Common myeloid progenitor, CD34-positive (primary cell): ENCODE results near the gene MGAT4A.

ENCODE experiments used
- CTCF ChIA-PET: fragments of 350-600 bp; sonication (Branson Sonifier 250); formaldehyde crosslinking; loops from one replicate; lab custom pipeline; 2021; ENCODE audit warnings: antibody characterized with exemption; lab: Charles Lee
- POLR2A ChIA-PET: fragments of 350-600 bp; sonication (Branson Sonifier 250); formaldehyde crosslinking; loops from one replicate; lab custom pipeline; 2021; ENCODE audit warnings: antibody characterized with exemption; lab: Charles Lee
- DNase-seq, 3 donors: peaks; one replicate each; pipeline versions ENCODE4 v3.0.0 to v3.0.0-alpha.2; 2013
- H3K27ac ChIP-seq, 2 experiments: 1 replicate in 1 of 2; 2 replicates in 1 of 2; pipeline ENCODE4 v1.7.0; 2013; ENCODE audit warnings: inconsistent platforms in 2 of 2, low read length in 2 of 2, mild to moderate bottlenecking in 2 of 2, low read depth in 1 of 2, moderate library complexity in 1 of 2; ENCODE audit not compliant: severe bottlenecking in 2 of 2, insufficient read depth in 1 of 2, poor library complexity in 1 of 2
- H3K27me3 ChIP-seq, 5 experiments: replicated peaks in 2 of 5; 1 replicate in 3 of 5; 2 replicates in 2 of 5; pipeline versions ENCODE4 v1.6.1 to v1.7.0; 2013; ENCODE audit warnings: low read length in 4 of 5, mild to moderate bottlenecking in 2 of 5, moderate library complexity in 2 of 5, inconsistent platforms in 1 of 5; ENCODE audit not compliant: insufficient read depth in 5 of 5, control insufficient read depth in 4 of 5
- H3K36me3 ChIP-seq, 4 experiments: 1 replicate in 2 of 4; 2 replicates in 2 of 4; pipeline versions ENCODE4 v1.6.1 to v1.7.0; 2013; ENCODE audit warnings: low read length in 3 of 4, control low read depth in 1 of 4, mild to moderate bottlenecking in 1 of 4; ENCODE audit not compliant: control insufficient read depth in 4 of 4, insufficient read depth in 4 of 4
- H3K4me1 ChIP-seq, 4 experiments: 1 replicate in 3 of 4; 2 replicates in 1 of 4; pipeline versions ENCODE4 v1.6.1 to v1.7.1; 2013; ENCODE audit warnings: low read length in 3 of 4, mild to moderate bottlenecking in 3 of 4, control low read depth in 1 of 4, inconsistent platforms in 1 of 4, moderate library complexity in 1 of 4; ENCODE audit not compliant: control insufficient read depth in 4 of 4, insufficient read depth in 4 of 4; ENCODE audit errors: control extremely low read depth in 1 of 4
- H3K4me3 ChIP-seq, 7 experiments: 1 replicate in 4 of 7; 2 replicates in 3 of 7; pipeline versions ENCODE4 v1.5.1 to v1.7.0; 2013; ENCODE audit warnings: mild to moderate bottlenecking in 7 of 7, low read length in 6 of 7, moderate library complexity in 6 of 7, inconsistent platforms in 2 of 7, low read depth in 2 of 7, control low read depth in 1 of 7; ENCODE audit not compliant: insufficient read depth in 4 of 7, control insufficient read depth in 1 of 7; ENCODE audit errors: extremely low read depth in 1 of 7
- H3K9me3 ChIP-seq, 5 experiments: 1 replicate in 4 of 5; 2 replicates in 1 of 5; pipeline versions ENCODE4 v1.6.1 to v1.7.1; 2013; ENCODE audit warnings: low read length in 4 of 5, mild to moderate bottlenecking in 2 of 5, inconsistent platforms in 1 of 5, low read depth in 1 of 5, moderate library complexity in 1 of 5; ENCODE audit not compliant: control insufficient read depth in 4 of 5, insufficient read depth in 2 of 5; ENCODE audit errors: control extremely low read depth in 1 of 5
- WGBS: methylation state at CpG from one replicate; pipeline ENCODE4 v1.1.5; 2013; ENCODE audit not compliant: insufficient coverage; 5-methylcytosine and 5-hydroxymethylcytosine counted together

MGAT4A gene

GRCh38 chr2:98607104-98607503 is 123.8 kb downstream of the MGAT4A start:
- ChIA-PET POLR2A (interaction anchor here (0.5 kb wide), 1 partner anchor 876 kb away, joined by 4 read pairs; no protein-coding TSS in a partner anchor), CTCF (interaction anchor here (1.2 kb wide), 1 partner anchor 24 kb away, joined by 5 read pairs; no protein-coding TSS in a partner anchor)
- H3K27ac ChIP-seq: peak overlapping the region; percentile 97 to 99
- whole genome bisulfite sequencing: 31% methylated on average over 2 of the region's 6 CpGs
- H3K9me3 ChIP-seq: no peaks in the 10 kb centered on the region
- peak in 2 of 3 donors; percentile 46 to 63 for DNase-seq
- H3K4me3 ChIP-seq: peak overlapping the region in 6 of 7 experiments; percentile 75 to 95 (median 93)
- peaks cover 4 to 25% (median 18%) of the 10 kb centered on the region in 4 experiments for H3K36me3 ChIP-seq
- H3K4me1 ChIP-seq: peaks cover 20 to 38% (median 32%) of the 10 kb centered on the region in 4 experiments
- no peaks in the 10 kb centered on the region for H3K27me3 ChIP-seq

- CTCF ChIA-PET: interaction anchor here (0.6 to 1.2 kb wide), 2 partner anchors 23 to 231 kb away, joined by 3 to 5 read pairs; no protein-coding TSS in a partner anchor
- no peaks in the 10 kb centered on the region for H3K27me3 ChIP-seq
- H3K4me3 ChIP-seq: peak overlapping the region in 1 of 7 experiments; percentile 95
- no peak for DNase-seq
- WGBS: 95% methylated on average over 7 of the region's 7 CpGs
- POLR2A ChIA-PET: no interaction called here
- peak overlapping the region in 1 of 2 experiments; percentile 99 for H3K27ac ChIP-seq
- H3K36me3 ChIP-seq: peaks cover 4 to 29% (median 20%) of the 10 kb centered on the region in 4 experiments
- no peaks in the 10 kb centered on the region for H3K9me3 ChIP-seq
- peaks cover 20 to 38% (median 32%) of the 10 kb centered on the region in 4 experiments for H3K4me1 ChIP-seq
These were observed 124.5 kb downstream of the MGAT4A start for GRCh38 chr2:98606431-98606830.

GRCh38 chr2:98605076-98605475 is 125.9 kb downstream of the MGAT4A start:
- Histone ChIP-seq H3K27me3 (no peaks in the 10 kb centered on the region), H3K36me3 (peaks cover 6 to 31% (median 18%) of the 10 kb centered on the region in 4 experiments), H3K27ac (peak overlapping the region; percentile 6 to 30), H3K4me3 (no peak overlapping the region), H3K9me3 (no peaks in the 10 kb centered on the region), H3K4me1 (peaks cover 15 to 32% (median 27%) of the 10 kb centered on the region in 4 experiments)
- CTCF ChIA-PET: interaction anchor here (1.0 to 1.4 kb wide), 2 partner anchors 13 to 17 kb away, joined by 3 read pairs; no protein-coding TSS in a partner anchor
- DNase-seq: no peak
- POLR2A ChIA-PET: no interaction called here
- WGBS: 100% methylated on average over 1 of the region's 3 CpGs

GRCh38 chr2:98604547-98604946 is 126.4 kb downstream of the MGAT4A start:
- DNase-seq: no peak
- POLR2A ChIA-PET: no interaction called here
- H3K36me3 ChIP-seq: peaks cover 6 to 36% (median 22%) of the 10 kb centered on the region in 4 experiments
- no peaks in the 10 kb centered on the region for H3K9me3 ChIP-seq
- CTCF ChIA-PET: interaction anchor here (1.0 to 1.4 kb wide), 2 partner anchors 13 to 17 kb away, joined by 3 read pairs; no protein-coding TSS in a partner anchor
- H3K27ac ChIP-seq: peak overlapping the region in 1 of 2 experiments; percentile 30
- H3K4me1 ChIP-seq: peaks cover 13 to 27% (median 23%) of the 10 kb centered on the region in 4 experiments
- no peak overlapping the region for H3K4me3 ChIP-seq
- no peaks in the 10 kb centered on the region for H3K27me3 ChIP-seq
- 79% methylated on average over 2 of the region's 2 CpGs for WGBS

- DNase-seq: peak in 2 of 3 donors; percentile 33 to 35
- H3K27ac ChIP-seq: no peak overlapping the region
- no peaks in the 10 kb centered on the region for H3K27me3 ChIP-seq
- ChIA-PET POLR2A (interaction anchor here (0.6 kb wide), 1 partner anchor 162 kb away, joined by 6 read pairs; no protein-coding TSS in a partner anchor), CTCF (interaction anchor here (1.0 to 1.2 kb wide), 5 partner anchors 15 to 199 kb away, joined by 3 to 5 read pairs (median 3); no protein-coding TSS in a partner anchor)
- H3K4me1 ChIP-seq: peaks cover under 1 to 8% (median 3%) of the 10 kb centered on the region in 4 experiments
- H3K36me3 ChIP-seq: peaks cover 5 to 51% (median 30%) of the 10 kb centered on the region in 4 experiments
- no peaks in the 10 kb centered on the region for H3K9me3 ChIP-seq
- no peak overlapping the region for H3K4me3 ChIP-seq
- WGBS: 100% methylated on average over 1 of the region's 3 CpGs
These were observed 129.3 kb downstream of the MGAT4A start for GRCh38 chr2:98601532-98602132.

- H3K4me3 ChIP-seq: no peak overlapping the region
- ChIA-PET CTCF (interaction anchor here (1.2 kb wide), 1 partner anchor 10 kb away, joined by 3 read pairs; no protein-coding TSS in a partner anchor), POLR2A (no interaction called here)
- H3K27me3 ChIP-seq: no peaks in the 10 kb centered on the region
- peaks cover 0 to 3% (median 2%) of the 10 kb centered on the region in 5 experiments for H3K9me3 ChIP-seq
- no peak overlapping the region for H3K27ac ChIP-seq
- WGBS: no CpG with 5 or more reads among the region's 1 CpG
- H3K4me1 ChIP-seq: no peaks in the 10 kb centered on the region
- H3K36me3 ChIP-seq: peaks cover 7 to 58% (median 30%) of the 10 kb centered on the region in 4 experiments
- DNase-seq: no peak
These were observed 132.0 kb downstream of the MGAT4A start for GRCh38 chr2:98598781-98599428.
